Ureter (tissue), 1 donor: ENCODE measurements around the gene H2AZ2. TPM values are rescaled to one million over a fixed set of nuclear protein-coding genes. Genes with fewer than 3 reads are reported as not detected.
"Not testable (repeated sequence)": the region's sequence is repeated elsewhere in the genome, so short reads cannot be mapped to it uniquely, and the experiment has no call there.

Experiments
- DNase-seq: peaks from one replicate; pipeline ENCODE4 v3.0.0-alpha.2; 2020; ENCODE audit warnings: low spot score
- total RNA-seq: library from RNA; stranded (reverse); gene quantifications from one replicate; pipeline ENCODE4 v1.2.4, GENCODE V29; 2023
- donor health status: DM: yes; HTN: yes; CAD: no.

H2AZ2 gene
- 104 TPM for total RNA-seq

DNA sequence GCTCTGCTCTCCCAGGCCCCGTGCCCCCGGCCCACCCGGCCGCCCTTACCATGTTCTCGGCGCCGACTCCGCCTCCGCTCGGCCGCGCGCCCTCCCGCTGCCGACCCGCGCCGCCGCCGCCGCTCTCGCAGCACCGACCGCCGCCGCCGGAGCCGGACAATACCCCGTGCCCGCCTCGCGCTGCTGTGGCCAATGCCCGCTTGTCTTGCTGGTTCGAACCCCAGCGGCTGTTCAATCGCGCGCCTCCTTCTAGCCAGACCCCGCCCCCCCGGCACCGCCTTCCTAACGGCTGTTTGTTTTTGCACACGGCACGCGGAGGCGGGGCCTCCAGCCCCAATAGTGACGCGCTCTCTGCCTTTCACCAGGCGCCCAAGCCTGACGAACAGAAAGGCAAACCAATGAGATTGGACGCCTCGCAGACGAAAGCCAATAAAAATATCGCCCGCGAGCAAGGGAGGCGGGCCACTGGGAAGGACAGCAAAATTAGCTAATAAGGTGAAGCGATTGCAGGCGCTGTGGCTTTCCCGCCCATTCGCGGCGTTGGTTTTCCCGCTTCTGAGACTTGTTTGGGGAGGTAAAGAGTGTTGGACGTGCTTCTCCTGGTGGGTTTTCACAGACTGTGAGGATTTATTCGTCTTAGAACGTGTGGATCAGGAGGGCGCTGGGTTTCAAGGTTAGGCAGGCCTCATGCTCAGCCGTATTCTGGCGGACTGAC, at the start of gene H2AZ2:
TSS of gene H2AZ2 (minus strand) at position 168 of the 715 bp plus-strand sequence. CDS start at position 52, 116 bp downstream.
- peak; percentile 100 for DNase-seq

DNA sequence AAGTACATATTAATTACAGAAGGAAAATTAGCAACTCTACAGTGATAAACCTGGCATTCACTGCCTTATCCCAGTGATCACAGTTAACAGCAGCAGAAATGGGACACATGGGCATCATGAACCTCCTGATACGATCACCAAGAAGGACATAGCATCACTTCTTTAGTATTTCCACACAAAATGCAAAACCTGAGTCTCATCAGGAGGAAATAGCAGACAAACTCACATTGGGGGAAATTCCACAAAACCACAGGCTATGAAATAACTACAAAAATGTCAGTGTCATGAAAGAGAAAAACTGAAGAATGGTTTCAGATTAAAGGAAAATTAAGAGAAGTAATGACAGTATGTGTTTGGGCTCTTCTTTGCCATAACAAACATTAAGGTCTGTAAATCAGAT, 49.4 kb upstream of the H2AZ2 start:
- no peak for DNase-seq

DNA sequence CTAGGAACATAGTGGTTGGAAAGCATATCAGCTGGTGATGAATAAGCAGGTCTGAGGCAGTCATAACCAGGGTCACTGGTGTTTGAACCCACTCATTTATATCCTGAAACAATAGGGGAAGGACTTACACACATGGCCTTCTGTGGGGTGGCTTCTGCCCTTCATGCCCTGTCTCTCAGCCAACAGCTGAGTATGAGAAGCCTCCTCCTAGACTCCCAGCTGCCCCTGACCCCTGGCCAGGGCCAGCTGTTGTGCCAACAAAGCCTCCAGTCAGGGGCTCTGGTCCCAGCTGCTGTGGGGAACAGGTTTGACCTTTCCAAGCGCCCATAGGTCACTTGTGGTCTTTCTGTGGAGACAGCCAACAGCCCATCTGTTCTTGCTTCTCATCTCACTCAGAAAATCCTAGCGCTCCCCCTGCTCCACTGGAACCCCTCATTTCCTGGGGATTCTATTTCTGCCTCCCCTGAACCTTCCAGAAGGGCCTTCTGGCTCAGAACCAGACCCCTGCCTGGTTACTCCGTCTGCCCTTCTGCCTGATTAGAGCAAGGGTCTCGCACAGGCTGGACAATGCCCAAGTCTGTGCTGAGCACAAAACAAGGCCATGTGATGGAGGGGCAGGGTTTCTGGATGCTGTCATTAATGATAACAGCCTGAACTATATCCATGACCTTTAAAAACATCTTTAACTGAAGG, 47.1 kb upstream of the H2AZ2 start:
- no peak for DNase-seq

DNA sequence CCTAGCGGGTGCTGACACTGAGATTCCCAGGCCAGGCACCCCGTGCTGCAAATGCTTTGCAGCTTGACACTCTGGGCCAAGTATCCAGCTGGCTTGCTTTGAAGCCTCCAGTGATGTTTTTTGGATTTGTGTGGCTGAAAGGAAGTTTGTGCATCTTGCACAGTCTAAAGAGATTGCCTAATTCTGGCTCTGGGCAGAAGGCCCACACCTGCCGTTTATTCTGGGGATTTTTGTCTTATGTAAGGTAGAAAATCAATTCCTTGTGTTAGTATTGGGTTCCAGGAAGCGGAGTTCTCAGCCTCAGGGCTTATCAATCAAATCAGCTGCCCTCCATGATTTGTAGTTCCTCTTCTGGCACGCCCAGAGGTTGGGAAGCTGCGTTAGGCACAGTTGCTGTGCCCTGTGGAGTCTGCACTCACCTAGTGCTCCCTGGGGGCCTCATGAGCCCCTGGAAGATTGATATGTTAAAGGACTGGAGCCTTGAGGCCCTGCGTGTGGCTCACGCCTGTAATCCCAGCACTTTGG, 45.9 kb upstream of the H2AZ2 start:
- DNase-seq, result no peak

DNA sequence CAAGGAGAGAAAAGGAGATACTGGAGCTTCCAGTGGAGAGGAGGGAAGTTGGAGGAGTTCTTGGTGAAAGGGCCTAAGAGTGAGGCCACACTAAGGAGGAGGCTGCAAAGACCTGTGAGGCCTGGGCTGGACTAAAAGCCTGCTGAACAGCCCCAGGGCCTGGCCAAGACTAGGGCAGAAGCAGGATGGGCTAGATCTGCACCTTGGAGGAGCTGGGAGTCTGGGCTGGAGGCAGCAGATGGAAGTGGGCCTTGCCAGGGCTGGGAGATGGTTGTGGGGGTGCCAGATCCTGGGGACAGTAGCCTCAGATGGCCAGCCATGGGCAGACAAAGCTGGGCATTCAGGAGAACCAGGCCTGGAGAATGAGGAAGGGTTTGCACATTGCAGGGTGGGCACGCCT, 43.9 kb upstream of the H2AZ2 start:
- no peak for DNase-seq

DNA sequence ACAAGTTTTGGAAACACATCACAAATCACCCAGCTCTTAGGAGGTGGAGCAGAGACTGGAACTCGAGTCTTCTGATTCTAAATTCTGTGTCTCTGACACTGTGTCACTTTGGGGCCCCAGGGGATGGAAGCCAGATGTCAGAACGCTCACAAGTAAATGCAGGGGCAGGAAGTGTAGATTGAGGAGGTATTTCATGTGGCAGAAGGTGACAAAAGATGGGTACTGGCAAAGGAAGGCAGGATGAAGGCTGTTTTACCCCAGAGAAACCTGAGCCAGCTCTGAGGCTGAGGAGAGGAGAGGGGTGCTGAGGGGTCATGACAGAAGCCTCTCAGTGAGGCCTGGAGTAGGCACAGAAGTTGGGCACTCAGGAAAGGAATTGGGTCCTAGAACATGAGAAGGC, 43.5 kb upstream of the H2AZ2 start:
- no peak for DNase-seq

DNA sequence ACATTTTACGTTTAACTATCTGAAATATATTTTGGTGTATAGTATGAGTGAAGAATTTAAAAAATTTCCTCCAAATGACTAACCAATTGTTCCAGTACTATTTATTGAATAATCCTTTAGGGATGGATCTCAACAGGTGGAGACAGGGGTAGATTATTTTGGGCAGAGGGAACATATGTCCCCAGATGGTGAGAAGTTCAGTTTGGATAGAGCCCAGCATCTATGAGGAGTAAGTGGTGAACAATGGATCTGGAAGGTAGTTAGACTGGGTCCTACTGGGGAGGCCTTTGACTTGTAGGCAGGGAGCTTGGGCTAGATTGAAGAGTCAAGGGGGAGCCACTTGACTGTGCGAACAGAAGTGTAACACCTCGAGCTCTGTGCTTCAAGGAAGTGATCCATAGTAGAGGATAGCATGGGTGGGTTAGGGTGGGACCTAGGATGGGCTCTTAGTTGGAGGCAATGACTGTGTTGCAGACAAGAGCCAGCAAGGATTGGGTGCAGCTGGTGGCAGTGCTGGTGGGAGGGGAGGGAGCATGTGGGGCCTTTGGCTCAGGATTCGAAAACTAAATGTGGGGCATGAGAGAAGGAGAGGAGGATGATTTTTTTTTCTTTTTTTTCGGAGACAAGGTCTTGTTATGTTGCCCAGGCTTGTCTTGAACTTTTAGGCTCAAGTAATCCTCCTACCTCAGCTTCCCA, 41.3 kb upstream of the H2AZ2 start:
- DNase-seq, result no peak

DNA sequence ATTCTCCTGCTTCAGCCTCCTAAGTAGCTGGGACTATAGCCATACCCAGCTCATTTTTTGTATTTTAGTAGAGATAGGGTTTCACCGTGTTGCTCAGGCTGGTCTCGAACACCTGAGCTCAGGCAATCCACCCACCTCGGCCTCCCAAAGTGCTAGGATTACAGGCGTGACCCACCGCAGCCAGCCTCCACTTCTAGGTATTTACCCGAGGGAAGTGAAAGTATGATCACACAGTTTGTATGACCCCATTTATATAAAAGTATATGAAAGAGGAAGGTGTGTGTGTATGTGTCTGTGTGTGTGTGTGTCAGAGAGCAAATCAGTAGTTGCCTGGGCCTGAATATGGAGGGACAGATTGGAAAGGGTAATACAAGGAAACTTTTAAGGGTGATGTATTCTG, 39.4 kb upstream of the H2AZ2 start:
- no peak for DNase-seq

DNA sequence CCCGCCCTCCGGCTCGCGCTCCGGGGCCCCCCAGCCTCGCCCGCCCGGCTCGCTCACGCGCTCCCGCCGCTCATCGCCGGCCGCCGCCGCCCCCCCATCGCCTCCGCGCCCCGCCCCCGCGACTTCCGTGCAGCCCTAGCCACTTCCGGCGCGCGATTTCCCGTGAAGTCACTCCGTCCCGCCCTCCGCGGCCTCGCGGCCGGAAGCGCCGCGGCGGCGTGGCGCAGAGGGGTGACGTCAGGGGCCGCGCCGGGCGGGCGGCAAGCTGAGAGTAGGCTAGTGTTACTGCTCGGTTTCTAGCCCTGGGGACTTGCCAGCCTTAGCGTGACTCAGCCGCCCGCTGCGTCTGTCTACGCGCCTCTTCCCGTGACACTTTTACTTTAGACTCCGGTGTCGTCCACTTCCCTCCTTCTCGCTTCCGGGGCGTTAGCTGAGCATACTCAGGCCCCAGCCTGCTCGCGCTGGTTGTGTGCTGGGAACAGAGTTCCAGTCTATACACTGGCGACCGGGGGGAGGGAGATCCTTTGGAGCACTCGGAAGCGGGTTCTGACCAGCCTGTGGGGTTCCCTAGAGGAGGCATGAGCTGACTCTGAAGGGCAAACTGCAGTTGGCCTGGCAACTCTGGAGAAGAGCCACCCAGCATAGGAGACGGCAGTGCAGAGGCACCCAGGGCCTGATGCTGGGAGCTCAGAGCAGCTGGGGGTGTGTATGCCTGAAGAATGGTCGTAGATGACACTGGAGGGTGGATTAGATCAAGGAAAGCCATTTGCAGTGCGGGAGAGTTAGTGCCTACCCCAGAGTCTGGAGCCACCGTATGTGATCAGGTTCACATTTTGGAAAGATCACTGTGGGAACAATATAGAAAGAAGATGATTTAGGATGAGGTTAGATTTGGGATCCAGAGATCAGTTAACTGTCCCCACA, 37.8 kb upstream of the H2AZ2 start, which contains the start of gene PURB:
TSS of gene PURB (minus strand) at position 137 of the 924 bp plus-strand sequence. CDS start 182 bp downstream, outside the sequence.
- peak; percentile 94 for DNase-seq

DNA sequence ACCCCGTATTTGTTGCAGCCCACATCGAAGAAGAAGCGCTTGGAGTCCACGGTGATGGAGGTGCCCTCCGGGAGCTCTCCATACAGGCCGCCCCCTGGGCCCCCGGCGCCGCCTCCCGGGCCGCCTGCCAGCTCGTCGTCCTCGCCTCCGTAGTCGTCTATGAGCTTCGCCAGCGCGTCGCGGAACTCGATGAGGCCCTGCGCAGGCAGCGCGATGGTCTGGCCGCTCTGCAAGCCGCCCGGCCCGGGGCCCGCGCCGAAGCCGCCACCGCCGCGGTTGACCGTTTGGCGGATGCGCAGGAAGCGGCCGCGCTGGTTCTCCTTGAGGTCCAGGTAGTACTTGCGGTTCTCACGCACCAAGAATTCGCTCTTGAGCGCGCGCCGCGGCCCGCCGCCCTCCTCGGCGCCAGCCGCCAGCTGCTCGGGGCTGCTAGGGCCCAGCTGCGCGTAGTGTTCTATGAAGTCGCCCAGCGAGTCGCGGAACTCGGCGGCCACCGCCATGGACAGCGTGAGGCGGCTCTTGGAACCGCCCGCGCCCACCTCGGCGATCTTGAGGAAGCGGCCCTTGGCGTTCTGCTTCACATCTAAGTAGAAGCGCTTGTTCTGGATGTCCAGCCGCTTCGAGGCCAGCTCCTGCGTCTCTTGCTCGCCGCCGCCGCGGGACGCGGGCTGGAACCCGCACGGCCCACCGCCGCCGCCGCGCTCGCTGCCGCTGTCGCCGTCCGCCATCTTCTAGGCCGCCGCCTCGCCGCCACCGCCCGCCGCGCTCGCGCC, 36.9 kb upstream of the H2AZ2 start:
- DNase-seq, result peak; percentile 62

DNA sequence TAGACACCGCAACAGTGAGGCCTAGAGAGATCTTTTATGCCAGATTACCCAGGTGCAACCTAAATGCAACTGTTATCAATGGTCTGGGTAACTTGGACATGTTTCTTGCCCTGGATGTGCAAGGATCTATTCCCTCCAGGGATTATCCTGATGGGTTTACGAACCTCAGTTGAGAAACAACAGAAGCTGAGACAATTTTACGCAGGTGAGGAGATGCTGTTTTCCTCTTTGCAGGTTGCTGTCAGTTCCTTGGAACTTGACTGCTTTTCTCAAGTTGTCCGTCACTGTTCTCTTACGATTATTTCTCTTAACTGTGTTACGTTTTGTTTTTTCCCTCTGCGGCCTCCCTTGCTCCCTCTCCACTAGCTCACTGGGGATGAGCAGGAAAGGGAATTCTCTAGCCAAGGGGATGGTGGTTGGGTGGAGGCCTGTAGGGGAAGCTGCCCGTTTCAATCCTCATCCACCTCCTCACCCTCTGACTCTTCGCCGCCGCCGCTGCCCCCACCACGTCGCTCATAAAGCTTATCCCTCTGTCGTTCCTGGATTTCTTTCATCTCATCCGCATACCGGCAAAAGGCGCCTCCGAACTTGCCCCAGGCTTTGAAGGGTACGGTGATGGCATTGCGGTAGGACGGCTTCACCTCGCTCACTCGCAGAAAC, 36.2 kb upstream of the H2AZ2 start:
- DNase-seq, result no peak

DNA sequence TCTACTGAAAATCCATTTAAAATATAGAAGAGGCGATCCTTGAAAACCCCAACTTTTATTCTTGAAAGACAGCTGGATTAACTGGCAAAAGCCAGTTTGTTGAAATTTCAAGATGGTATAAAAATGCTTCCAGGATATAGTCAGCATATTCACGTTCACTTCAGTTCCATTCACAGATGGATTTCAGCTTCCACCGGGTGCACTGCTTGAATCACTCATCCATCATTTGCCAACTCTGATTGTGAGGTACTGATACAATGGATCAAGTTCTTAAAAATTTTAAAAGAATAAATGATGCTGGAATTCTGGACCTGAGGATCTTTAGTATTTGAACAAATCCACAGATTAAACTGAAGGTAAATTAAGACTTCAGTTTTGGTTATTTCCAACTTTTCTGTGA, 35.0 kb upstream of the H2AZ2 start:
- no peak for DNase-seq

DNA sequence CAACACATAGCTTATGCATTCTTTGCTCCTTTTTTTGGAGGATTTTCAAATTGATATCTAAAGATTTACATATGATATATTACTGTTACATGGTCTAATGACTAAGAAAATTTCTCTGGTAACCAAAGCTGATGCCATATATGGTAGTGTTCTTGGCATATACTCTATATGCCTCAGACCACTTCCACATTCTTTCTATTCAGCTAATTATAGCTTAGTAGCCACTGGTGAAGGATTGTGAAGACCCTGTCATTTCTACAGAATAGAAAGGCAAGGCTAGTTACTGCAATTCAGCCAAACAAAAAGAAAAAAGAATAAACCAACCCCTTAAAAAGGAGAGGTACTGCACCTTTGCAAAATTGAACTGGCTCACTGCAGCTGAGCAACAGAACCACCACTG, 33.7 kb upstream of the H2AZ2 start:
- DNase-seq, result no peak

DNA sequence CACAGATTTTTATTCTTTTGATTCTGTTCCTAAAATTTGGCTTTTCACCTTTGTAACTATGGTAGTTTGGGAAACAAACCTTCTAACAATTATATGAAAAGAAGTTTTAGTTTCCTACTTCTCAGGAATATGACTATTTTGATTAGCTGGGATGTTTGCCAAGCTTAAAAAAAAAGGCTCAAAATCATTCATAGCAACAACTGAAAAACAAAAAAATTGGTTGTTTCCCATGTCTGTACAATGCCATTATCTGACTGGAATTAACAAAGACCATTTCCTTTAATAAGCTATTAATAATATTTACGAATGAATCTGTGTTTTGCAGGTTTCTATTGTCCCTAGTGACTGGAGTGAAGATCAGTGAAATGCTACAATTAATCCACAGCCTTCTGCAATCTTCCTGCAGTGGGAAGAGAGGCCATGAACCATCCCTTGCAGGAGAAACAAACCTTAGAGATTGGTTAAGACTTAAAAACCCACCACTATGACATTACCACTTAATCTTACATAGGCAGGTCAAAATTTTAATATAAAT, 33.2 kb upstream of the H2AZ2 start:
- DNase-seq, result no peak

DNA sequence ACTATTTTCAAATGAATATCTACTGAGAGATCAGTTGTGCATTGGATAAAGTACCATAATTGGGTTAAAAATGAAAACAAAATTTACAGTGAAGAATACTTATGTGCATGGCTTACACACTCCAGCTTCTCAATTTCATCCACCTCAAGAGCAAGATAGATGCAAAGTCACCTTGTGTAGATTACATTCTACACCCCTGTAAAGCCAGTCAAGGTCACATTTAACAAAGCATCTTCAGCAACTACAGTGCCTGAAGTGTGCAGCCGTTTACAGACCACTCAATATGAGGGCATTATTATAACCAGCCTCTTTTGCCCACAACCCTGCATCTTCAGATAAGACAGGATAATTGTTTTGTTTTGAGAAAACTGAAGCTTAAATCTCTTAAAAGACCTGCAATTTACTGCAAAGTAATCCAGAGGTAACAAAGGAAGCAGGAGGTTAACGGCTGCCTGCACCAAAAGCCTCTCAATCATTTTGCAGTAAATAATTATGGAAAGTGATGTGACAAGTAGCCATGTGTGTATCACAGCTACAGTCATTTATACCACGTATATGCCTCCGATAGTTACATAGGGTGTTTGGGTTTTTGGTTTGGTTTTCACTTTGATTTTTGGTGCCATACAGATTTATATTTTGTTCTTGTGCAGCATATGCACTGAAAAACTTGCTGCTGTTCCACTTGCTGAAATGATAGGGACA, 32.6 kb upstream of the H2AZ2 start:
- no peak for DNase-seq

DNA sequence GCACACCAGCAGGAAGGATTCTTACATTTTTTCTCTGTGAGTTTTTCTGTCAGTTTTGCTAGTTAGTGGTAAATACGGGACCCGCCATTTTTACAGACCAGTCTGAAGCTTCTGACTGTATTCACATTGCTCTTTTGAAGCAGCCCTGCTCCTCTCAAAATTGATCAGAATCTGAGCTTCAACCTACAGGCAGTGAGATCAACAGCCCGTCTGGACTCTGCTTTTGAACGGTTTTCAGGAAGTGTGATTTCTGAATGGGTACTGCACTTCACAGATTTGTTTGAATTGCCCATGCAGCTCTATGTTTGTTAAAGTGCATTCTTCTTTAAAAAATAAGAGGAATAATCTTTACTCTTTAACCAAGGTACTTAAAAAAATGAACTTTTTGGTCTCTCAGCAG, 28.5 kb upstream of the H2AZ2 start:
- no peak for DNase-seq

DNA sequence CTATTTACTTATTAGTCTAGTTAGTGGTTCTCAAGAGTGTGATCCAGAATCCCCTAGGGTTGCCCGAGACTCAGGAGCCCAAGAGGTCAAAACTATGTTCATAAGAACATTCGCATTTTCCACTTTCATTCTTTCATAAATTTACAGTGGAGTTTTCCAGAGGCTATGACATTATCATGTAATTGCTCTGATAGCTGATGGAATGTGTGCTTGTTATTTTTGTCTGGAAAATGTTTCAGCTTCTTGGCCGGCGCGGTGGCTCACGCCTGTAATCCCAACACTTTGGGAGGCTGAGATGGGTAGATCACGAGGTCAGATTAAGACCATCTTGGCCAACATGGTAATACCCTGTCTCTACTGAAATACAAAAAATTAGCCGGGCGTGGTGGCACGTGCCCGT, 27.4 kb upstream of the H2AZ2 start:
- no peak for DNase-seq

DNA sequence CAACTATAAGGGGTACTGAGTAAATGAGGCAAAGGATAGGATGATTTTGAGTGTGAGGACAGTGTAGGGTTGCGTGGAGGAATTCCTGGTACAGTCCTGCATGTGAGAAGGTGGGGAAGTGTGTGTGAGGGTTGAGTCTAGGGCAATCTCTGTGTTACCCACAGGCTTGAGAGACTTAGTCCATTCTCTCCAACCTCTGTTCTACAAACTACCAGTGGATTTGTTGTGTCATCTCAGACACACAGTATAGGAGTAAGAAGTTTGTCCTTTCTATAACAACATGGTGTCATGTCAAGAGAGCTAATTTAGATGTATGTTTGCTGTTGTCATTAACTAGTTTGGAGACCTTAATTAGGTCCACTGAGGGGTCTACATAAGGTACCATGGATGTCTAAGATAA, 24.9 kb upstream of the H2AZ2 start:
- DNase-seq, result no peak

DNA sequence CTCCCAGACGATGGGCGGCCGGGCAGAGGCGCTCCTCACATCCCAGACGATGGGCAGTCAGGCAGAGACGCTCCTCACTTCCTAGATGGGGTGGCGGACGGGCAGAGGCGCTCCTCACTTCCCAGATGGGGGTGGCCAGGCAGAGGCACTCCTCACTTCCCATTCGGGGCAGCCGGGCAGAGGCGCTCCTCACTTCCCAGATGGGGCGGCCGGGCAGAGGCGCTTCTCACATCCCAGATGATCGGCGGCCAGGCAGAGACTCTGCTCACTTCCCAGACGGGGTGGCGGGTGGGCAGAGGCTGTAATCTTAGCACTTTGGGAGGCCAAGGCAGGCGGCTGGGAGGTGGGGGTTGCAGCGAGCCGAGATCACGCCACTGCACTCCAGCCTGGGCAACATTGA, 24.0 kb upstream of the H2AZ2 start:
- DNase-seq, result not testable (repeated sequence)
